Esophagus (tissue), 2 donors: ENCODE results near the gene LRRC72. TPM values are rescaled to one million over a fixed set of nuclear protein-coding genes. Genes with fewer than 3 reads are reported as not detected.
"Not testable (repeated sequence)": the region's sequence is repeated elsewhere in the genome, so short reads cannot be mapped to it uniquely, and the experiment has no call there.

Experiments
- H3K27ac ChIP-seq, 2 donors: one replicate each; pipeline ENCODE4 v1.5.1; 2013; ENCODE audit warnings: low read depth in 2 of 2, mild to moderate bottlenecking in 2 of 2, inconsistent platforms in 1 of 2, low read length in 1 of 2, moderate library complexity in 1 of 2
- H3K27me3 ChIP-seq, 2 donors: one replicate each; pipeline ENCODE4 v1.6.1; 2013; ENCODE audit warnings: low read length in 2 of 2, control low read depth in 1 of 2, mild to moderate bottlenecking in 1 of 2; ENCODE audit not compliant: insufficient read depth in 2 of 2, control insufficient read depth in 1 of 2
- H3K36me3 ChIP-seq, 2 donors: one replicate each; pipeline ENCODE4 v1.6.1; 2013; ENCODE audit warnings: low read length in 1 of 2; ENCODE audit not compliant: control insufficient read depth in 2 of 2, insufficient read depth in 2 of 2
- H3K4me1 ChIP-seq, 2 donors: one replicate each; pipeline ENCODE4 v1.6.1; 2013; ENCODE audit warnings: low read length in 1 of 2; ENCODE audit not compliant: control insufficient read depth in 2 of 2, insufficient read depth in 2 of 2
- H3K4me3 ChIP-seq, 2 donors: one replicate each; pipeline ENCODE4 v1.5.1; 2013; ENCODE audit warnings: low read length in 2 of 2, mild to moderate bottlenecking in 2 of 2, low read depth in 1 of 2, moderate library complexity in 1 of 2
- H3K9me3 ChIP-seq, 2 donors: one replicate each; pipeline ENCODE4 v1.6.1; 2013; ENCODE audit warnings: mild to moderate bottlenecking in 2 of 2, low read depth in 1 of 2, low read length in 1 of 2, moderate library complexity in 1 of 2; ENCODE audit not compliant: control insufficient read depth in 2 of 2, insufficient read depth in 1 of 2
- WGBS, 2 donors: extraction: QIAGEN DNeasy Blood & Tissue Kit; methylation state at CpG; one replicate each; pipeline ENCODE4 v1.1.7; 2013; 5-methylcytosine and 5-hydroxymethylcytosine counted together
- polyA plus RNA-seq, 2 donors: library from polyadenylated mRNA; stranded (reverse); fragments of 200-250 nt; gene quantifications; one replicate each; pipeline ENCODE4 v1.2.3, GENCODE V29; 2013
- donor health status: healthy with polysubstance abuse.
- donor health status: Bipolar disorder and iron deficiency.

The LRRC72 gene
- polyA plus RNA-seq, 2 donors, result not detected

DNA sequence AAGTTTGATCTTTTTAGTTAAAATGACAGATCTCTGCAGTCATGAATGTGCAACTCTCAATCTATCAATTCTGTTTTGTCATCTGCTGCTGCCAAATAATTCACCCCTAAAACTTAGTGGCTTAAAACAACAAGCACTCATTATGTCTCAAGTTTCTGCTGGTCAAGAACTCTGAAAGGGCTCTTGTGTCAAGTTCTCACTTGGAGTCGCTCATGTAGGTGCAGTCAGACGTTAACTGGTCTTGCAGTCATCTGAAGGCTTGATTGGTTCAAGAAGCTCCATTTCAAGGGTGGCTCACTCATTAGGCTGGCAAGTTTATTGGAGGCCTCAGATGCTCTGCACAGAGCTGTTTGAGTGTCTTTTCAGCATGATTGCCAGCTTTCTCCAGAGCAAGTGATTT is 28.5 kb upstream of the LRRC72 start:
- Histone ChIP-seq H3K4me1 (peaks cover 0 to 3% of the 10 kb centered on the region in 2 donors), H3K9me3 (peaks cover 0 to 2% of the 10 kb centered on the region in 2 donors), H3K27ac (no peak overlapping the region), H3K36me3 (no peaks in the 10 kb centered on the region), H3K4me3 (no peak overlapping the region), H3K27me3 (no peaks in the 10 kb centered on the region)
- WGBS, 2 donors, result 89 to 91% methylated on average over 2 of the region's 2 CpGs

DNA sequence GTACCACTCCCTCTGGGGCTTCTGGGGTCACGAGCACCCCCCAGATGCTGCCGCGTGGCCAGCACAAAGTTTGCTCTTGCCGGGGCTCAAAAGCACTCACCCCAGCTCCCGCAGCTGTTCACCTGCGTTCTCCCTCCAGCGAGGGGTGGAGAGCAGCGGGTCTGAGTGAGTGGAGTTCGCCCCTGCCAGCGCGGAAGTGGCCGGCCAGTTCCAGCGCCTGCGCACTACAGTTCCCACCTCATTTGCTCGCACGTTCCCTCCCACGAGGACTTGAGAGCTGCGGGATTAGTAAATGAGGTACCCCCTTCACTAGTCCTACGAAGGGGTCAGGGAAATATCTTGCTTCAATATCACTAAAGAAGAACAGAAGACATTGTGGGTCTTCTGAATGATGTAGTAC is 24.3 kb upstream of the LRRC72 start:
- Histone ChIP-seq H3K4me1 (no peaks in the 10 kb centered on the region), H3K27ac (no peak overlapping the region), H3K9me3 (peaks cover 0 to under 1% of the 10 kb centered on the region in 2 donors), H3K27me3 (no peaks in the 10 kb centered on the region), H3K4me3 (no peak overlapping the region), H3K36me3 (no peaks in the 10 kb centered on the region)
- 96 to 97% methylated on average over 19 of the region's 19 CpGs for WGBS, 2 donors

DNA sequence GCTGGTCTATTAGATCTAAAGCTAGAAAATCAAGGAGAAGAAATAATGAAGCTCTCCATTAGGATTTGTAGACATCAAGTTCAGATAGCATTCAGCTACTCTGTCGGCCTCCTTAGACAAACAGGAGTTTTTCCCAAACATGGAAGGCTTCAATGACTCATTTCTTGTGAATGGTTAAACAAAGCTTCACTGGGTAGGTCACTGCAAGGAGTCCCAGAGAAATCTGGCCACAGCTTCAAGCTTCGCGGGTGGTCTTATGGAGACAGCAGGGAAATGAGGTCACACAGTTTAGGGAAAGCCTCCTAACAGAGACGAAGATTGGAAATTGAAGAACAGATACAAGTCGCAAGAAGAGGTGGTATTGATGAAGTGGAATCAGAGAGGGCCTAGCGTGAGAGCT is 22.6 kb upstream of the LRRC72 start:
- Histone ChIP-seq H3K27ac (no peak overlapping the region), H3K4me3 (no peak overlapping the region), H3K4me1 (no peaks in the 10 kb centered on the region), H3K9me3 (no peaks in the 10 kb centered on the region), H3K27me3 (no peaks in the 10 kb centered on the region), H3K36me3 (no peaks in the 10 kb centered on the region)
- WGBS, 2 donors, result 81 to 86% methylated on average over 6 of the region's 6 CpGs

DNA sequence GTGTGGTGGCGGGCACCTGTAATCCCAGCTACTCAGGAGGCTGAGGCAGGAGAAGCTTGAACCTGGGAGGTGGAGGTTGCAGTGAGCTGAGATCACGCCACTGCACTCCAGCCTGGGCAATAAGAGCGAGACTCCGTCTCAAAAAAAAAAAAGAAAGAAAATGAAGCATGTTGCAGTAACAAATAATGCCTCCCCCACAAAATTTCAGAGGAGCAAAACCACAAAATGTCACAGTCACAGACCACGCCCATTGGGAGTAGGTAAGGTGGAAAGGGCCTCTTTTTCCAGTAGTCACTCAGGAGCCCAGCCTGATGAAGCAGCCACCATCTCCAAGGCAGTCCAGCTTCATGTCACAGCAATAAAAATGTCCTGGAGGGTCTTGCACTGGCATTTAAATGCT is 20.2 kb upstream of the LRRC72 start:
- not testable (repeated sequence) for H3K36me3 ChIP-seq, H3K9me3 ChIP-seq, H3K4me1 ChIP-seq, H3K27me3 ChIP-seq, H3K4me3 ChIP-seq, H3K27ac ChIP-seq
- WGBS, 2 donors, result 83 to 92% methylated on average over 5 of the region's 5 CpGs

DNA sequence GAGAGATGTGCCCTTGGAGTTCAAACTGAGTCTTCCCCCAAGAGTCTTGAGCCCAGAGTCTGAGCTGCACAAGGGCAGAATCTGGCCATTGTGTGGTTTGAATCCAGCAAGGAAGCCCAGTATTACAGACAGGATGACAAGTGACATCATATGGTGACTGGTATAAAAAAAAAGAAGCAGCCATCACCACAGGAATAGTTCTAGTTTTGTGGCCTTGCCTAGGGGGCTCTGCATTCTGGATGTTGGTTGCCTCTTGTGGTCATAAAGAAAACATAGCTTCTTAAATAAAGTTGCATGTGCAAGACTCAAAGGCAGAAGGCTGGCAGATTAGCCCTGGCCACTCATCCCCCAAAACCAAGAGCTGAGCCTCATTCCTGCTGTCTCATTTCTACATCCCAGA is 16.8 kb upstream of the LRRC72 start:
- Histone ChIP-seq H3K36me3 (no peaks in the 10 kb centered on the region), H3K4me3 (no peak overlapping the region), H3K27ac (no peak overlapping the region), H3K9me3 (no peaks in the 10 kb centered on the region), H3K4me1 (no peaks in the 10 kb centered on the region), H3K27me3 (no peaks in the 10 kb centered on the region)

DNA sequence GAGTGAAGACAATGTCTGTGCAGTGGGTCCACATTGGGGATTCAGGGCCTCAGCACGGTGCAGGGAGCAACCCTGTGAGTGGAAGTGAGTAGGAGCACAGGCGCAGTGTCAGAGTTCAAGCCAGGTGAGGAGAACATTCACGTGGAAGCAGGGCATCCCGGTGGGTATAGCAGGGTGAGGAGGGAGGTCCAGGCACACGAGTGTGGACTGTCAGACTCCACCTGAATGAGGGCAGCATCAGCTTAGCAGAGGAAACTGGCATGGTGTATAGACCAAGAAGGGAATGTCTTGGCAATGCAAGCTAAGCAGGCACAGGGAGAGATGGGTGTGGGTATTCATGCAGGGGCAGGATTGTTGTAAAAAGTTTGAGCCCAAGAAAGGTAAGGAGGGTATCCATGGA is 15.3 kb upstream of the LRRC72 start:
- Histone ChIP-seq H3K36me3 (no peaks in the 10 kb centered on the region), H3K27me3 (no peaks in the 10 kb centered on the region), H3K4me3 (no peak overlapping the region), H3K4me1 (no peaks in the 10 kb centered on the region), H3K27ac (no peak overlapping the region), H3K9me3 (no peaks in the 10 kb centered on the region)
- WGBS, 2 donors, result 85 to 92% methylated on average over 5 of the region's 5 CpGs

DNA sequence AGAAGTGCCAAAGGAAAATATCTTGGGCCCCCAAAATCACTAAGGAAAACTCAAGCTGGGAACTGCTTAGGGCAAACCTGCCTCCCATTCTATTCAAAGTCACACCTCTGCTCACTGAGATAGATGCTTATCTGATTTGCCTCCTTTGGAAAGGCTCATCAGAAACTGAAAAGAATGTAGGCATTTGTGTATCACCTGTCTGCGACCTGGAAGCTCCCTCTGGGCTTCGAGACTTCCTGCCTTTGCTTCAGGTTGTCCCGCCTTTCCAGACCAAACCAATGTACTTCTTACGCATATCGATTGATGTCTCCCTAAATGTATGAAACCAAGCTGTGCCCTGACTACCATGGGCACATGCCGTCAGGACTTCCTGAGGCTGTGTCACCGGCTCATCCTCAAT is 14.5 kb upstream of the LRRC72 start:
- no peak overlapping the region for H3K27ac ChIP-seq
- WGBS, 2 donors, result 89 to 92% methylated on average over 7 of the region's 7 CpGs
- no peak overlapping the region for H3K4me3 ChIP-seq
- H3K36me3 ChIP-seq, result no peaks in the 10 kb centered on the region
- no peaks in the 10 kb centered on the region for H3K9me3 ChIP-seq
- H3K27me3 ChIP-seq, result no peaks in the 10 kb centered on the region
- no peaks in the 10 kb centered on the region for H3K4me1 ChIP-seq

DNA sequence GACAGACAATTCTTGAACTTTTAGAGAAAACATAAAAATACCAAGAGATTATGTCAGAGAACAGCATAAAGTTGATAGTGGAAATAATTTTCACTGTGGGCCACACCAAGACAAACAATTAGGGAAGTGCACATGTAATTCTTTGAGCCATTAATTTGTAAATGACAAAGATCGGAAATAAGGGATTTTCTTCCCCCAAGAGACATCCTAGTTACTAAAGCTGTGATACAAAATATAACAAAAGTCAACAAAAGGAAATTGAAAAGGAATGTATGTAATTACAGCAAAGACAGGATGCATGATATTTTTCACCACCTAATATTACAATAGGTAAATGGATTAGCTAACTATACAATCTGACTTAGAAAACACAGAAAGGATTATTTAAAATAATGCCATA is 12.4 kb upstream of the LRRC72 start:
- Histone ChIP-seq H3K27me3 (no peaks in the 10 kb centered on the region), H3K9me3 (no peaks in the 10 kb centered on the region), H3K4me3 (no peak overlapping the region), H3K4me1 (no peaks in the 10 kb centered on the region), H3K27ac (no peak overlapping the region), H3K36me3 (no peaks in the 10 kb centered on the region)
- 66 to 76% methylated on average over 1 of the region's 1 CpG for WGBS, 2 donors

DNA sequence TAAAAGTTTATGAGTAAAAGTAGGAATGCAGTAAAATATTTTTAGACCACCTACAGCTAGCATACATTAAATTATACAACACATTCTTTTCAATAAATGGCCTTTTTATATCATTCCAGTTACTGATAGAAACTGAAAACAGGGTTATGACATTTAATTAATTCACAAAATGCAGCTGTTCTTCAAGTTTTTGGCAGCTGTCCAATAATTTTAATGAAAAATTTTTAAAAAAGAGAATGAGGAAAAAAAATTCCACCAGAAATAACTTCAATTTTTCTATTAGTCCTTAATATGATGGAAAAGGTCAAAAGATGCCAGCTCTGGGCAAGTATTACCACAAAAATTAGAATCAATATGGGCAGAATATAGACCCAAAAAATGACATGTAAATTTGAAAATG is 11.9 kb upstream of the LRRC72 start:
- Histone ChIP-seq H3K27me3 (no peaks in the 10 kb centered on the region), H3K9me3 (no peaks in the 10 kb centered on the region), H3K36me3 (no peaks in the 10 kb centered on the region), H3K27ac (no peak overlapping the region), H3K4me3 (no peak overlapping the region), H3K4me1 (no peaks in the 10 kb centered on the region)

DNA sequence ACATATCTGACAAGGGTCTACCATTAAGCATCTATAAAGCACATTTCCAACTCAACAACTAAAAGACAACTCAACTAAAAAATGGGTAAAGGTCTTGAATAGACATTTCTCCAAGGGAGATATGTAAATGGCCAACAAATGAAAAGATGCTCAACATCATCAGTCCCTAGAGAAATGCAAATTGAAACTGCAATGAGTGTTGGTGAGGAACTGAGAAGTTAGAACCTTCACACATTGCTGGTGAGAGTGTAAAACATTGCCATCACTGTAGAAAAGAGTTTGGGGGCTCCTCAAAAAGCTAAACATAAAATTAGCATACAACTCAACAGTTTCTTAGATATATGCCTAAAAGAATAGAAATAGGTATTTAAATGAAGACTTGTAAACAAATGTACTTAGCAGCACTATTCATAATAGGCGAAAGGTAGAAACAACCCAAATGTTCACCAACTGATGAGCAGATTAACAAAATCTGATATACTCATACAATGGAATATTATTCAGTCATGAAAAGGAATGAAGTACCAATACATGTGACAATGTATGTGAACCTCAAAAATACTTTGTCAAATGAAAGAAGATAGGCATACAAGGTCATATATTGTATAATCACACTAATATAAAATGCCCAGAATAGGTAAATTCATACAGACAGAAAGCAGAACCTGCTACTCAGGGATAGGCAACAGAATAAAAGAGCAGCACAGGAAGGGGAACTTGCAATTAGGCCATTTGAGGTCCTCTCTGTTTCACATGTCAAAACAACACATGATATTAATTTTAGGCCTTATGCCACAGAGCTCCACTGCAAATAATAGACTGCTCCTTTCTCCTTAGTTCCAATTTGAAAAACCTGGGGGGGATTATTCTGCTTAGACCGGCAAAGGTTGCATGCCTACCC is 10.6 kb upstream of the LRRC72 start:
- 88 to 98% methylated on average over 2 of the region's 2 CpGs for WGBS, 2 donors
- Histone ChIP-seq H3K27ac (no peak overlapping the region), H3K4me3 (no peak overlapping the region), H3K9me3 (no peaks in the 10 kb centered on the region), H3K36me3 (no peaks in the 10 kb centered on the region), H3K27me3 (no peaks in the 10 kb centered on the region), H3K4me1 (no peaks in the 10 kb centered on the region)
